ENCODE measurements around the gene GSPT1. TPM values are rescaled to one million over a fixed set of nuclear protein-coding genes. Genes with fewer than 3 reads are reported as not detected.
A peak's percentile ranks its signal among the peaks of the same experiment; 100 is the strongest.

Gene GSPT1
- polyA plus RNA-seq, 2 of the 4 experiments (the other 2 are of a cell fraction) = 163 to 215 TPM

- TF ChIP-seq ESRRA (IDR thresholded peaks at IDR 0.05; ENCODE audit: borderline replicate concordance, low read length) = no peak
- TF ChIP-seq CTCF (IDR thresholded peaks at IDR 0.05) = no peak
- TF ChIP-seq NR3C1 (IDR thresholded peaks at IDR 0.05) = no peak
- TF ChIP-seq RNF2 (IDR thresholded peaks at IDR 0.05; ENCODE audit: borderline replicate concordance, low read depth) = no peak
- no peak for TF ChIP-seq RCOR1 (IDR thresholded peaks at IDR 0.05; ENCODE audit: low read depth, low read length)
- TF ChIP-seq MYC (IDR thresholded peaks at IDR 0.05; ENCODE audit: borderline replicate concordance, low read length) = peak; percentile 83
- no peak for TF ChIP-seq FOSB (CRISPR knock-in tag; IDR thresholded peaks at IDR 0.05)
- no peak for TF ChIP-seq NPAS2 (CRISPR knock-in tag; IDR thresholded peaks at IDR 0.05; ENCODE audit: borderline replicate concordance)
- TF ChIP-seq PHF8 (IDR thresholded peaks at IDR 0.05; ENCODE audit: borderline replicate concordance, low read depth) = peak; percentile 27
- peak; percentile 24; the same call in 1 of the 2 replicates for TF ChIP-seq E2F6 (IDR thresholded peaks at IDR 0.05; ENCODE audit: borderline replicate concordance, low read depth)
- no peak for TF ChIP-seq HOXB13 (CRISPR knock-in tag; IDR thresholded peaks at IDR 0.05; ENCODE audit: low read depth)
- no peak for TF ChIP-seq CHD4 (IDR thresholded peaks at IDR 0.05; ENCODE audit: borderline replicate concordance)
- TF ChIP-seq MAZ (IDR thresholded peaks at IDR 0.05; ENCODE audit: borderline replicate concordance, low read depth, low read length) = peak; percentile 98
- no peak for TF ChIP-seq BHLHE40 (IDR thresholded peaks at IDR 0.05; ENCODE audit: low read depth, low read length)
- no peak for TF ChIP-seq HEYL (CRISPR knock-in tag; IDR thresholded peaks at IDR 0.05)
- TF ChIP-seq EHMT2 (IDR thresholded peaks at IDR 0.05; ENCODE audit: low read depth) = no peak
- no peak for TF ChIP-seq CBX8 (IDR thresholded peaks at IDR 0.05)
- no peak for TF ChIP-seq NFE2L2 (conservative IDR thresholded peaks at IDR 0.05; ENCODE audit: low read length)
- TF ChIP-seq CEBPB (IDR thresholded peaks at IDR 0.05) = no peak
- 0 out of 2 replicates have a peak, but pooled peaks have one; percentile 51 for TF ChIP-seq TP53 (CRISPR knock-in tag; IDR thresholded peaks at IDR 0.05)
- TF ChIP-seq SMC3 (IDR thresholded peaks at IDR 0.05) = no peak
- peak; percentile 82 to 85; a peak in 3 of 5 replicates for TF ChIP-seq JUN (IDR thresholded peaks at IDR 0.05)
- no peak for TF ChIP-seq ATOH8 (CRISPR knock-in tag; IDR thresholded peaks at IDR 0.05; ENCODE audit: low read depth)
- no peak for TF ChIP-seq ZNF302 (CRISPR knock-in tag; IDR thresholded peaks at IDR 0.05)
- TF ChIP-seq, protein P1, sequence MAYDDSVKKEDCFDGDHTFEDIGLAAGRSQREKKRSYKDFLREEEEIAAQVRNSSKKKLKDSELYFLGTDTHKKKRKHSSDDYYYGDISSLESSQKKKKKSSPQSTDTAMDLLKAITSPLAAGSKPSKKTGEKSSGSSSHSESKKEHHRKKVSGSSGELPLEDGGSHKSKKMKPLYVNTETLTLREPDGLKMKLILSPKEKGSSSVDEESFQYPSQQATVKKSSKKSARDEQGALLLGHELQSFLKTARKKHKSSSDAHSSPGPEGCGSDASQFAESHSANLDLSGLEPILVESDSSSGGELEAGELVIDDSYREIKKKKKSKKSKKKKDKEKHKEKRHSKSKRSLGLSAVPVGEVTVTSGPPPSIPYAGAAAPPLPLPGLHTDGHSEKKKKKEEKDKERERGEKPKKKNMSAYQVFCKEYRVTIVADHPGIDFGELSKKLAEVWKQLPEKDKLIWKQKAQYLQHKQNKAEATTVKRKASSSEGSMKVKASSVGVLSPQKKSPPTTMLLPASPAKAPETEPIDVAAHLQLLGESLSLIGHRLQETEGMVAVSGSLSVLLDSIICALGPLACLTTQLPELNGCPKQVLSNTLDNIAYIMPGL (CRISPR knock-in tag; IDR thresholded peaks at IDR 0.05; ENCODE audit: borderline replicate concordance) = no peak
Observed at GRCh38 chr16:11915644-11916523, at the start of gene GSPT1 (continued).
